Kidney (tissue), 14 donors: ENCODE results near the gene ZNF236. TPM values are rescaled to one million over a fixed set of nuclear protein-coding genes. Genes with fewer than 3 reads are reported as not detected.

Source experiments
- DNase-seq, 5 donors: peaks; one replicate each; pipeline ENCODE4 v3.0.0-alpha.2; 2013 to 2020
- FAIRE-seq: peaks from 2 replicates; lab custom pipeline; 2012; peaks lifted over from hg19 to GRCh38; lab: Jason Lieb, UNC
- H3K27ac ChIP-seq, 2 donors: one replicate each; pipeline ENCODE4 v1.7.0; 2013; ENCODE audit warnings: low read depth in 2 of 2, low read length in 2 of 2, inconsistent platforms in 1 of 2
- H3K27me3 ChIP-seq: one replicate; pipeline ENCODE4 v1.7.1; 2013; ENCODE audit warnings: low read length, inconsistent platforms; ENCODE audit not compliant: control insufficient read depth, insufficient read depth
- H3K36me3 ChIP-seq, 3 donors: one replicate each; pipeline versions ENCODE4 v1.7.0 to v1.7.1; 2013; ENCODE audit warnings: low read length in 3 of 3, control low read depth in 1 of 3, inconsistent platforms in 1 of 3; ENCODE audit not compliant: insufficient read depth in 3 of 3, control insufficient read depth in 2 of 3
- H3K4me1 ChIP-seq, 3 donors: one replicate each; pipeline versions ENCODE4 v1.7.0 to v1.7.1; 2013; ENCODE audit warnings: low read length in 3 of 3, inconsistent platforms in 1 of 3, low read depth in 1 of 3; ENCODE audit not compliant: control insufficient read depth in 2 of 3, insufficient read depth in 2 of 3
- H3K4me3 ChIP-seq, 3 donors: one replicate each; pipeline versions ENCODE4 v1.7.0 to v1.8.1; 2013; ENCODE audit warnings: low read length in 3 of 3, control low read depth in 1 of 3, inconsistent platforms in 1 of 3
- H3K9ac ChIP-seq, 3 donors: one replicate each; pipeline versions ENCODE4 v1.7.0 to v1.7.1; 2013; ENCODE audit warnings: low read length in 3 of 3, control low read depth in 1 of 3, inconsistent platforms in 1 of 3
- H3K9me3 ChIP-seq, 3 donors: one replicate each; pipeline versions ENCODE4 v1.7.0 to v1.7.1; 2013; ENCODE audit warnings: low read length in 3 of 3, control low read depth in 1 of 3, inconsistent platforms in 1 of 3; ENCODE audit not compliant: control insufficient read depth in 2 of 3, insufficient read depth in 1 of 3
- intact Hi-C: fragments of 100-400 bp; cut with DNase I; formaldehyde crosslinking; loops from one replicate; pipeline ENCODE4 v1.11.1; 2022
- polyA plus RNA-seq: library from polyadenylated mRNA; stranded (reverse); fragments of 350-450 nt; fragmentation: Illumina TruSeq; extraction: RNeasy Lipid Tissue Mini Kit (QIAGEN cat#74804); gene quantifications from one replicate; pipeline ENCODE4 v1.2.3, GENCODE V29; 2014; ENCODE audit warnings: low read depth, low replicate concordance; ENCODE audit not compliant: insufficient read depth
- total RNA-seq: library from RNA; stranded (reverse); fragmentation: NEBNext Ultra II Directional; extraction: Animal tissue kit (Norgen Biotek cat#: 25700); gene quantifications from one replicate; pipeline ENCODE4 v1.2.1, GENCODE V29; 2021
- TF ChIP-seq, protein P1 (sequence below): IDR thresholded peaks from 3 replicates; pipeline ENCODE4 v1.5.1; 2012; ENCODE audit warnings: mild to moderate bottlenecking, moderate library complexity, borderline replicate concordance; ENCODE audit not compliant: insufficient read depth; ENCODE audit errors: extremely low read depth
- donor health status: control.
- donor health status: control.
- donor health status: control.
- donor health status: control.
- donor health status: control.
- donor health status: DM: yes; HTN: yes; CAD: no.
- donor health status: Normal renal cell carcinoma (clear cell type).

ZNF236 gene
- total and polyA plus RNA-seq, 2 donors from 2014 or later = 1.1 to 18.6 TPM

DNA sequence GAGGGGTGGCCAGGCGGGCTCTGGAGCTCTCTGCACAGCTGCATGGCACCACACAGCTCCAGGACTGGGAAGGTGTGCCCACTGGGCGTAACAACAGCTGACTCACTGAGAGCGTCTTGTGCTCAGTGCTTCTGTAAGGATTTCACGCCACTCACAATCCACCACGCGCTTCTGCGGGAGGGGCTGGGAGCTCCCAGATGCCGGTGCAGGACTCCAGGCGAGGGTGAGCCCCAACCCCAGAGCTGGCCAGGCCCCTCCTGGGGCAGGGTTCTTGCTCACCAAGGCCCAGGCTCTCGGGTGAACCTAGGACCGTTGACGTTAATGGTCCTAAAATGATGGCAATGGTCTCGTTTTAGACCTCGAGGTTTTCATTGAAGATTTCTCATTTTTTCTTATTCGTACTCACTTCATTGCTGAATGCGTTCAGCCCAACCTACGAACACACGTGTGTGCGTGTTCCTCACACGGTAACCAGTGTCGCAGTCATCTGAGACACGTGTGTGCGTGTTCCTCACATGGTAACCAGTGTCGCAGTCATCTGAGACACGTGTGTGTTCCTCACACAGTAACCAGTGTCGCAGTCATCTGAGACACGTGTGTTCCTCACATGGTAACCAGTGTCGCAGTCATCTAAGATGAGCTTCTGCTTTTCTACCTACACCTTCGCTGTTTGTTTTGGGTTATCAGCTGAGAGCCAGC, 38.4 kb upstream of the ZNF236 start:
- Histone ChIP-seq H3K36me3 (no peaks in the 10 kb centered on the region), H3K9ac (no peak overlapping the region), H3K4me1 (no peaks in the 10 kb centered on the region), H3K27me3 (no peaks in the 10 kb centered on the region), H3K27ac (no peak overlapping the region), H3K9me3 (no peaks in the 10 kb centered on the region), H3K4me3 (no peak overlapping the region)
- DNase-seq (no peak), FAIRE-seq (no peak)
- TF ChIP-seq, protein P1, sequence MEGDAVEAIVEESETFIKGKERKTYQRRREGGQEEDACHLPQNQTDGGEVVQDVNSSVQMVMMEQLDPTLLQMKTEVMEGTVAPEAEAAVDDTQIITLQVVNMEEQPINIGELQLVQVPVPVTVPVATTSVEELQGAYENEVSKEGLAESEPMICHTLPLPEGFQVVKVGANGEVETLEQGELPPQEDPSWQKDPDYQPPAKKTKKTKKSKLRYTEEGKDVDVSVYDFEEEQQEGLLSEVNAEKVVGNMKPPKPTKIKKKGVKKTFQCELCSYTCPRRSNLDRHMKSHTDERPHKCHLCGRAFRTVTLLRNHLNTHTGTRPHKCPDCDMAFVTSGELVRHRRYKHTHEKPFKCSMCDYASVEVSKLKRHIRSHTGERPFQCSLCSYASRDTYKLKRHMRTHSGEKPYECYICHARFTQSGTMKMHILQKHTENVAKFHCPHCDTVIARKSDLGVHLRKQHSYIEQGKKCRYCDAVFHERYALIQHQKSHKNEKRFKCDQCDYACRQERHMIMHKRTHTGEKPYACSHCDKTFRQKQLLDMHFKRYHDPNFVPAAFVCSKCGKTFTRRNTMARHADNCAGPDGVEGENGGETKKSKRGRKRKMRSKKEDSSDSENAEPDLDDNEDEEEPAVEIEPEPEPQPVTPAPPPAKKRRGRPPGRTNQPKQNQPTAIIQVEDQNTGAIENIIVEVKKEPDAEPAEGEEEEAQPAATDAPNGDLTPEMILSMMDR = no peak
- intact Hi-C loops = no loop called here

DNA sequence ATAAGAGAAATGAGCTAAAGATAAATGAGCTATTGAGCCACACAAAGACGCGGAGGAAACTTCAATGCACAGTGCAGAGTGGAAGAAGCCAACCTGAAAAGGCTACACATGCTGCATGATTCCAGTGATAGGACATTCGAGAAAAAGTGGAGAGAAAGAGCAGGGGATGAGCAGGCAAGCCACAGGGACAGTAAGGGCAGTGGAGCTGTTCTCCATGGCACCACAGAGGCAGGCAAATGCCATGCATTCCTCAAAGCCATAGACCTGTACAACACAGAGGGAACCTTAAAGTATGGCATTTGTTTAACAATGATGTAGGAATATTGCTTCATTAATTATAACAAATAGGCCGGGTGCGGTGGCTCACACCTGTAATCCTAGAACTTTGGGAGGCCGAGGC, 36.5 kb upstream of the ZNF236 start:
- TF ChIP-seq, protein P1 = no peak
- Histone ChIP-seq H3K9me3 (peaks cover 0 to 1% (median 0%) of the 10 kb centered on the region in 3 donors), H3K27me3 (no peaks in the 10 kb centered on the region), H3K27ac (no peak overlapping the region), H3K9ac (no peak overlapping the region), H3K4me1 (no peaks in the 10 kb centered on the region), H3K4me3 (no peak overlapping the region), H3K36me3 (no peaks in the 10 kb centered on the region)
- intact Hi-C loops = no loop called here
- FAIRE-seq (no peak), DNase-seq (no peak)

DNA sequence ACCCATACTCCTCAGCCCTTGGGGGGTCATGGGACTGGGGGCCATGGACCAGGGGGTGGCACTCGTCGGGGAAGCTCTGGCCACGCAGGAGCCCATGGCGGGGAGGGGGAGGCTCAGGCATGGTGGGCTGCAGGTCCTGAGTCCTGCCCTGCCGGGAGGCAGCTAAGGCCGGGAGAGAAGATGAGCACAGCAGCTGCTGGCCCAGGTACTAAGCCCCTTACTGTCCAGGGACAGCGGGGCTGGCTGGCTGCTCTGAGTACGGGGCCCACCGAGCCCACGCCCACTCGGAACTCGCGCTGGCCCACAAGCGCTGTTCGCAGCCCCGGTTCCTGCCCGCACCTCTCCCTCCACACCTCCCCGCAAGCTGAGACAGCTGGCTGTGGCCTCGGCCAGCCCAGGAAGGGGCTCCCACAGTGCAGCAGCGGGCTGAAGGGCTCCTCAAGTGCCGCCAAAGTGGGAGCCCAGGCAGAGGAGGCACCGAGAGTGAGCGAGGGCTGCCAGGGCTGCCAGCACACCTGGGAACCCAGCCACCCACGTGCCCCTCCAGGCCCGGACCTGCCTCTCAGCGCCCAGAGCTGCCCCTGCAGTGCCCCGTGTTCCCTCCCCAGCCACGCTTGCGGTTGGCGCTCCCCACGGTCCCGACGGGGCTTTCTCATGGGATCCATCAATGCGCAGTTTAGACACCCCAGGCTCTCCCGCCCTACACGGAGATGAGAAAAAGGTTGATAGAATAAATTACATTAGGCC, 33.6 kb upstream of the ZNF236 start:
- H3K27me3 ChIP-seq = no peaks in the 10 kb centered on the region
- no peak overlapping the region for H3K9ac ChIP-seq
- no peak overlapping the region for H3K27ac ChIP-seq
- DNase-seq (no peak), FAIRE-seq (no peak)
- intact Hi-C loops = no loop called here
- peaks cover 0 to 5% (median 0%) of the 10 kb centered on the region in 3 donors for H3K9me3 ChIP-seq
- H3K36me3 ChIP-seq = no peaks in the 10 kb centered on the region
- no peak overlapping the region for H3K4me3 ChIP-seq
- TF ChIP-seq, protein P1 = no peak
- H3K4me1 ChIP-seq = no peaks in the 10 kb centered on the region
